CD4-positive, CD25-positive, alpha-beta regulatory T cell (primary cell): ENCODE measurements around the gene OOSP1. TPM values are rescaled to one million over a fixed set of nuclear protein-coding genes. Genes with fewer than 3 reads are reported as not detected.
A peak's percentile ranks its signal among the peaks of the same experiment; 100 is the strongest.
"Not testable (repeated sequence)": the region's sequence is repeated elsewhere in the genome, so short reads cannot be mapped to it uniquely, and the experiment has no call there.

Source experiments
- ATAC-seq, 2 donors: fragments of 150-1000 bp; cut with Tn5 transposase; one replicate each; pipeline ENCODE4 v1.10.0; 2021; ENCODE audit warnings: low read depth in 2 of 2, moderate number of reproducible peaks in 2 of 2, moderate library complexity in 1 of 2
- DNase-seq, 3 donors: peaks; one replicate each; pipeline versions ENCODE4 v3.0.0 to v3.0.0-alpha.2; 2012 to 2022; ENCODE audit warnings: mixed read lengths in 1 of 3
- H3K27ac ChIP-seq: one replicate; pipeline ENCODE4 v1.7.0; 2013; ENCODE audit warnings: mild to moderate bottlenecking, low read length; ENCODE audit not compliant: insufficient read depth, poor library complexity, severe bottlenecking
- H3K27me3 ChIP-seq: one replicate; pipeline ENCODE4 v1.7.0; 2013; ENCODE audit warnings: low read length; ENCODE audit not compliant: control insufficient read depth, insufficient read depth
- H3K36me3 ChIP-seq: one replicate; pipeline ENCODE4 v1.7.0; 2013; ENCODE audit warnings: mild to moderate bottlenecking, low read length, moderate library complexity; ENCODE audit not compliant: control insufficient read depth, insufficient read depth
- H3K4me1 ChIP-seq: 2 replicates; pipeline ENCODE4 v1.7.0; 2013; ENCODE audit warnings: mild to moderate bottlenecking, low read length; ENCODE audit not compliant: insufficient read depth, control insufficient read depth, poor library complexity, severe bottlenecking
- H3K4me3 ChIP-seq: one replicate; pipeline ENCODE4 v1.7.0; 2013; ENCODE audit warnings: low read depth, mild to moderate bottlenecking, low read length, moderate library complexity
- H3K9me3 ChIP-seq, 2 experiments: 1 replicate in 1 of 2; 2 replicates in 1 of 2; pipeline ENCODE4 v1.7.0; 2013; ENCODE audit warnings: low read length in 2 of 2, mild to moderate bottlenecking in 1 of 2, moderate library complexity in 1 of 2; ENCODE audit not compliant: control insufficient read depth in 2 of 2
- H3K27ac Mint-ChIP-seq, 3 donors: one replicate each; pipeline ENCODE4 v1.8.0; 2020 to 2022; ENCODE audit warnings: mild to moderate bottlenecking in 3 of 3, mixed read lengths in 3 of 3, moderate library complexity in 2 of 3
- H3K27me3 Mint-ChIP-seq: one replicate; pipeline ENCODE4 v1.8.0; 2022; ENCODE audit warnings: mild to moderate bottlenecking, mixed read lengths
- H3K36me3 Mint-ChIP-seq: one replicate; pipeline ENCODE4 v1.8.0; 2020; ENCODE audit warnings: mixed read lengths
- H3K4me1 Mint-ChIP-seq, 4 donors: one replicate each; pipeline ENCODE4 v1.8.0; 2020 to 2022; ENCODE audit warnings: mixed read lengths in 4 of 4, mild to moderate bottlenecking in 1 of 4
- H3K4me3 Mint-ChIP-seq, 4 donors: one replicate each; pipeline ENCODE4 v1.8.0; 2020 to 2022; ENCODE audit warnings: mild to moderate bottlenecking in 4 of 4, mixed read lengths in 4 of 4, moderate library complexity in 3 of 4
- H3K9me3 Mint-ChIP-seq, 7 donors: one replicate each; pipeline ENCODE4 v1.8.0; 2020 to 2022; ENCODE audit warnings: mixed read lengths in 7 of 7, mild to moderate bottlenecking in 3 of 7, moderate library complexity in 2 of 7
- polyA plus RNA-seq, 4 donors: library from polyadenylated mRNA; unstranded; fragments of 300-500 nt; fragmentation: Illumina TruSeq; gene quantifications; one replicate each; pipeline ENCODE4 v1.2.3, GENCODE V29; 2021
- total RNA-seq: library from RNA; stranded (reverse); gene quantifications from one replicate; pipeline ENCODE4 v1.2.3, GENCODE V29; 2022

Gene OOSP1
- total and polyA plus RNA-seq, 5 donors from 2014 or later = not detected

GRCh38 chr11:59903569-59903968, 34.7 kb upstream of the OOSP1 start:
- H3K4me1 Mint-ChIP-seq, H3K27ac Mint-ChIP-seq, H3K27ac ChIP-seq, H3K9me3 ChIP-seq, H3K27me3 Mint-ChIP-seq, H3K27me3 ChIP-seq, H3K4me3 ChIP-seq, H3K36me3 Mint-ChIP-seq, H3K4me1 ChIP-seq, H3K36me3 ChIP-seq, ATAC-seq, DNase-seq: not testable (repeated sequence)
- Mint-ChIP-seq H3K4me3 (peak overlapping the region in 1 of 4 donors; percentile 21), H3K9me3 (peaks cover 0 to 15% (median 2%) of the 10 kb centered on the region in 7 donors)

- H3K27ac Mint-ChIP-seq = no peak overlapping the region
- H3K4me3 ChIP-seq = no peak overlapping the region
- no peaks in the 10 kb centered on the region for H3K4me1 ChIP-seq
- H3K9me3 Mint-ChIP-seq = peaks cover 5 to 27% (median 18%) of the 10 kb centered on the region in 7 donors
- peaks cover 4% of the 10 kb centered on the region for H3K36me3 Mint-ChIP-seq
- peaks cover 16 to 20% of the 10 kb centered on the region in 2 experiments for H3K9me3 ChIP-seq
- no peaks in the 10 kb centered on the region for H3K36me3 ChIP-seq
- H3K4me3 Mint-ChIP-seq = no peak overlapping the region
- H3K27me3 ChIP-seq = no peaks in the 10 kb centered on the region
- H3K27me3 Mint-ChIP-seq = no peaks in the 10 kb centered on the region
- ATAC-seq (no peak), DNase-seq (no peak)
- H3K27ac ChIP-seq = no peak overlapping the region
- H3K4me1 Mint-ChIP-seq = no peaks in the 10 kb centered on the region
Measured at GRCh38 chr11:59918480-59918879, 19.8 kb upstream of the OOSP1 start.

GRCh38 chr11:59918987-59919589, 19.1 kb upstream of the OOSP1 start:
- Mint-ChIP-seq H3K4me3 (no peak overlapping the region), H3K9me3 (peaks cover 5 to 31% (median 22%) of the 10 kb centered on the region in 7 donors)
- DNase-seq = peak in 1 of 3 donors; percentile 50

GRCh38 chr11:59923813-59924212, 14.4 kb upstream of the OOSP1 start:
- Mint-ChIP-seq H3K27ac (no peak overlapping the region), H3K27me3 (no peaks in the 10 kb centered on the region), H3K9me3 (peaks cover 3 to 54% (median 21%) of the 10 kb centered on the region in 7 donors), H3K36me3 (peaks cover 4% of the 10 kb centered on the region), H3K4me3 (no peak overlapping the region), H3K4me1 (no peaks in the 10 kb centered on the region)
- H3K9me3 ChIP-seq = peaks cover 28 to 43% of the 10 kb centered on the region in 2 experiments
- no peak overlapping the region for H3K27ac ChIP-seq
- H3K27me3 ChIP-seq = no peaks in the 10 kb centered on the region
- ATAC-seq (no peak), DNase-seq (no peak)
- no peaks in the 10 kb centered on the region for H3K4me1 ChIP-seq
- H3K36me3 ChIP-seq = no peaks in the 10 kb centered on the region
- H3K4me3 ChIP-seq = no peak overlapping the region

More at GRCh38 chr11:59918987-59919589, 19.1 kb upstream of the OOSP1 start:
- Histone ChIP-seq H3K27ac (no peak overlapping the region), H3K9me3 (peaks cover 21 to 26% of the 10 kb centered on the region in 2 experiments), H3K36me3 (no peaks in the 10 kb centered on the region), H3K4me1 (no peaks in the 10 kb centered on the region), H3K4me3 (no peak overlapping the region), H3K27me3 (no peaks in the 10 kb centered on the region)
- Mint-ChIP-seq H3K36me3 (peaks cover 4% of the 10 kb centered on the region), H3K27ac (no peak overlapping the region), H3K27me3 (no peaks in the 10 kb centered on the region), H3K4me1 (no peaks in the 10 kb centered on the region)
- ATAC-seq = no peak

- DNase-seq = no peak
- H3K27ac Mint-ChIP-seq = no peak overlapping the region
- H3K36me3 ChIP-seq = no peaks in the 10 kb centered on the region
- no peaks in the 10 kb centered on the region for H3K4me1 ChIP-seq
- peaks cover 4 to 18% (median 9%) of the 10 kb centered on the region in 7 donors for H3K9me3 Mint-ChIP-seq
- no peaks in the 10 kb centered on the region for H3K36me3 Mint-ChIP-seq
- H3K4me1 Mint-ChIP-seq = no peaks in the 10 kb centered on the region
- H3K4me3 Mint-ChIP-seq = no peak overlapping the region
- ATAC-seq = no peak
- peaks cover 4% of the 10 kb centered on the region for H3K27me3 Mint-ChIP-seq
- no peak overlapping the region for H3K4me3 ChIP-seq
- H3K27ac ChIP-seq = no peak overlapping the region
- H3K27me3 ChIP-seq = no peaks in the 10 kb centered on the region
- H3K9me3 ChIP-seq = peaks cover 7 to 10% of the 10 kb centered on the region in 2 experiments
Measured at GRCh38 chr11:59931688-59932087, 6.5 kb upstream of the OOSP1 start.

- Mint-ChIP-seq H3K27ac (no peak overlapping the region), H3K4me1 (no peaks in the 10 kb centered on the region), H3K27me3 (peaks cover 6% of the 10 kb centered on the region), H3K4me3 (no peak overlapping the region), H3K36me3 (no peaks in the 10 kb centered on the region), H3K9me3 (peaks cover 0 to 3% (median 2%) of the 10 kb centered on the region in 7 donors)
- Histone ChIP-seq H3K36me3 (no peaks in the 10 kb centered on the region), H3K27ac (no peak overlapping the region), H3K9me3 (no peaks in the 10 kb centered on the region), H3K4me3 (no peak overlapping the region), H3K27me3 (no peaks in the 10 kb centered on the region), H3K4me1 (no peaks in the 10 kb centered on the region)
- ATAC-seq (no peak), DNase-seq (no peak)
Measured at GRCh38 chr11:59938718-59939117, 486 bp downstream of the OOSP1 start.

- H3K4me3 ChIP-seq = no peak overlapping the region
- peaks cover 6% of the 10 kb centered on the region for H3K27me3 Mint-ChIP-seq
- no peaks in the 10 kb centered on the region for H3K36me3 Mint-ChIP-seq
- H3K36me3 ChIP-seq = no peaks in the 10 kb centered on the region
- DNase-seq (no peak), ATAC-seq (no peak)
- H3K27me3 ChIP-seq = no peaks in the 10 kb centered on the region
- no peaks in the 10 kb centered on the region for H3K4me1 Mint-ChIP-seq
- no peaks in the 10 kb centered on the region for H3K4me1 ChIP-seq
- H3K27ac ChIP-seq = no peak overlapping the region
- no peak overlapping the region for H3K27ac Mint-ChIP-seq
- H3K9me3 Mint-ChIP-seq = peaks cover 0 to 4% (median 0%) of the 10 kb centered on the region in 7 donors
- no peak overlapping the region for H3K4me3 Mint-ChIP-seq
- H3K9me3 ChIP-seq = no peaks in the 10 kb centered on the region
Measured at GRCh38 chr11:59939482-59939881, 1.2 kb downstream of the OOSP1 start.

- no peak overlapping the region for H3K27ac Mint-ChIP-seq
- H3K4me1 Mint-ChIP-seq = no peaks in the 10 kb centered on the region
Measured at GRCh38 chr11:59941091-59941490, 2.9 kb downstream of the OOSP1 start.

More at GRCh38 chr11:59941091-59941490, 2.9 kb downstream of the OOSP1 start:
- Histone ChIP-seq H3K9me3 (no peaks in the 10 kb centered on the region), H3K36me3 (no peaks in the 10 kb centered on the region), H3K27ac (no peak overlapping the region), H3K4me1 (no peaks in the 10 kb centered on the region), H3K4me3 (no peak overlapping the region), H3K27me3 (no peaks in the 10 kb centered on the region)
- H3K27me3 Mint-ChIP-seq = peaks cover 6% of the 10 kb centered on the region
- H3K4me3 Mint-ChIP-seq = no peak overlapping the region
- DNase-seq = no peak
- peaks cover 0 to 4% (median 0%) of the 10 kb centered on the region in 7 donors for H3K9me3 Mint-ChIP-seq
- H3K36me3 Mint-ChIP-seq = no peaks in the 10 kb centered on the region
- ATAC-seq = no peak
